HFF-Myc (cell line): ENCODE results near the gene CASKIN1.

Experiments used
- DNase-seq: peaks from one replicate; pipeline ENCODE4 v3.0.0-alpha.2; 2011; ENCODE audit warnings: low read depth; ENCODE audit errors: extremely low read depth
- H3K4me3 ChIP-seq: replicated peaks from 2 replicates; pipeline ENCODE4 v1.5.1; 2011; ENCODE audit warnings: low read depth, mild to moderate bottlenecking, control low read depth, low read length
- CTCF ChIP-seq: IDR thresholded peaks from 2 replicates; pipeline ENCODE4 v1.5.1; 2012; ENCODE audit warnings: mild to moderate bottlenecking, low read depth, low read length, control low read depth; ENCODE audit errors: missing control alignments

The CASKIN1 gene

GRCh38 chr16:2186064-2186463, 10.3 kb downstream of the CASKIN1 start:
- DNase-seq: no peak
- no peak overlapping the region for H3K4me3 ChIP-seq
- TF ChIP-seq CTCF: no peak

- no peak for TF ChIP-seq CTCF
- no peak for DNase-seq
- H3K4me3 ChIP-seq: no peak overlapping the region
Observed at GRCh38 chr16:2184962-2185361, 11.4 kb downstream of the CASKIN1 start.

- H3K4me3 ChIP-seq: no peak overlapping the region
- no peak for TF ChIP-seq CTCF
Observed at GRCh38 chr16:2184346-2184745, 12.1 kb downstream of the CASKIN1 start.

GRCh38 chr16:2183671-2184070, 12.7 kb downstream of the CASKIN1 start:
- TF ChIP-seq CTCF: no peak
- no peak overlapping the region for H3K4me3 ChIP-seq
- DNase-seq: no peak

More at GRCh38 chr16:2184346-2184745, 12.1 kb downstream of the CASKIN1 start:
- no peak for DNase-seq

- H3K4me3 ChIP-seq: no peak overlapping the region
- no peak for DNase-seq
- TF ChIP-seq CTCF: no peak
Observed at GRCh38 chr16:2181952-2182351, 14.5 kb downstream of the CASKIN1 start.

GRCh38 chr16:2180962-2181923, 15.2 kb downstream of the CASKIN1 start:
- no peak overlapping the region for H3K4me3 ChIP-seq
- no peak for TF ChIP-seq CTCF
- DNase-seq: no peak

- no peak for DNase-seq
- H3K4me3 ChIP-seq: no peak overlapping the region
- no peak for TF ChIP-seq CTCF
Observed at GRCh38 chr16:2180461-2180860, 15.9 kb downstream of the CASKIN1 start.
